ENCODE measurements around the gene DGKB.
"Not testable (repeated sequence)": the region's sequence is repeated elsewhere in the genome, so short reads cannot be mapped to it uniquely, and the experiment has no call there.

DGKB gene

GRCh38 chr7:14458846-14459245, 443.7 kb downstream of the DGKB start:
- DNase-seq; in situ Hi-C loops (cut with HindIII; ENCODE audit: low pct_ligation_motif_present, low pct_unique_long_range_greater_than_20kb, low sequenced_read_pairs): not testable (repeated sequence)

GRCh38 chr7:14457568-14458453, 444.7 kb downstream of the DGKB start:
- in situ Hi-C loops (cut with HindIII; ENCODE audit: low pct_ligation_motif_present, low pct_unique_long_range_greater_than_20kb, low sequenced_read_pairs), result no loop called here
- DNase-seq, result peak; percentile 88

GRCh38 chr7:14449291-14449690, 453.3 kb downstream of the DGKB start:
- no peak for DNase-seq
- in situ Hi-C loops (cut with HindIII; ENCODE audit: low pct_ligation_motif_present, low pct_unique_long_range_greater_than_20kb, low sequenced_read_pairs), result no loop called here

- DNase-seq, result no peak
- in situ Hi-C loops (cut with HindIII; ENCODE audit: low pct_ligation_motif_present, low pct_unique_long_range_greater_than_20kb, low sequenced_read_pairs), result no loop called here
These were observed 455.7 kb downstream of the DGKB start for GRCh38 chr7:14446829-14447228.

GRCh38 chr7:14446219-14446618, 456.3 kb downstream of the DGKB start:
- in situ Hi-C loops (cut with HindIII; ENCODE audit: low pct_ligation_motif_present, low pct_unique_long_range_greater_than_20kb, low sequenced_read_pairs), result no loop called here
- no peak for DNase-seq

GRCh38 chr7:14438366-14438765, 464.2 kb downstream of the DGKB start:
- in situ Hi-C loops (cut with HindIII; ENCODE audit: low pct_ligation_motif_present, low pct_unique_long_range_greater_than_20kb, low sequenced_read_pairs), result no loop called here

GRCh38 chr7:14436878-14437277, 465.7 kb downstream of the DGKB start:
- no peak for DNase-seq
- in situ Hi-C loops (cut with HindIII; ENCODE audit: low pct_ligation_motif_present, low pct_unique_long_range_greater_than_20kb, low sequenced_read_pairs), result no loop called here

More at GRCh38 chr7:14438366-14438765, 464.2 kb downstream of the DGKB start:
- DNase-seq, result no peak

- no peak for DNase-seq
- in situ Hi-C loops (cut with HindIII; ENCODE audit: low pct_ligation_motif_present, low pct_unique_long_range_greater_than_20kb, low sequenced_read_pairs), result no loop called here
These were observed 469.6 kb downstream of the DGKB start for GRCh38 chr7:14432924-14433323.

- in situ Hi-C loops (cut with HindIII; ENCODE audit: low pct_ligation_motif_present, low pct_unique_long_range_greater_than_20kb, low sequenced_read_pairs), result no loop called here
- DNase-seq, result no peak
These were observed 471.6 kb downstream of the DGKB start for GRCh38 chr7:14430926-14431325.

- in situ Hi-C loops (cut with HindIII; ENCODE audit: low pct_ligation_motif_present, low pct_unique_long_range_greater_than_20kb, low sequenced_read_pairs), result no loop called here
- no peak for DNase-seq
These were observed 477.0 kb downstream of the DGKB start for GRCh38 chr7:14425559-14425958.

- in situ Hi-C loops (cut with HindIII; ENCODE audit: low pct_ligation_motif_present, low pct_unique_long_range_greater_than_20kb, low sequenced_read_pairs), result no loop called here
- no peak for DNase-seq
These were observed 477.9 kb downstream of the DGKB start for GRCh38 chr7:14424675-14425074.

- DNase-seq, result no peak
- in situ Hi-C loops (cut with HindIII; ENCODE audit: low pct_ligation_motif_present, low pct_unique_long_range_greater_than_20kb, low sequenced_read_pairs), result no loop called here
These were observed 481.8 kb downstream of the DGKB start for GRCh38 chr7:14420768-14421167.

GRCh38 chr7:14419531-14419930, 483.0 kb downstream of the DGKB start:
- in situ Hi-C loops (cut with HindIII; ENCODE audit: low pct_ligation_motif_present, low pct_unique_long_range_greater_than_20kb, low sequenced_read_pairs), result no loop called here
- no peak for DNase-seq

GRCh38 chr7:14418633-14419032, 483.9 kb downstream of the DGKB start:
- in situ Hi-C loops (cut with HindIII; ENCODE audit: low pct_ligation_motif_present, low pct_unique_long_range_greater_than_20kb, low sequenced_read_pairs), result no loop called here
- DNase-seq, result no peak

- in situ Hi-C loops (cut with HindIII; ENCODE audit: low pct_ligation_motif_present, low pct_unique_long_range_greater_than_20kb, low sequenced_read_pairs), result no loop called here
- peak; percentile 39 for DNase-seq
These were observed 488.1 kb downstream of the DGKB start for GRCh38 chr7:14414274-14414986.

- no peak for DNase-seq
- in situ Hi-C loops (cut with HindIII; ENCODE audit: low pct_ligation_motif_present, low pct_unique_long_range_greater_than_20kb, low sequenced_read_pairs), result no loop called here
These were observed 495.1 kb downstream of the DGKB start for GRCh38 chr7:14407246-14408015.

GRCh38 chr7:14403587-14403986, 499.0 kb downstream of the DGKB start:
- in situ Hi-C loops (cut with HindIII; ENCODE audit: low pct_ligation_motif_present, low pct_unique_long_range_greater_than_20kb, low sequenced_read_pairs), result no loop called here
- DNase-seq, result no peak

- DNase-seq, result no peak
These were observed 502.3 kb downstream of the DGKB start for GRCh38 chr7:14400271-14400670.

GRCh38 chr7:14398526-14398925, 504.0 kb downstream of the DGKB start:
- in situ Hi-C loops (cut with HindIII; ENCODE audit: low pct_ligation_motif_present, low pct_unique_long_range_greater_than_20kb, low sequenced_read_pairs), result no loop called here
- DNase-seq, result no peak

More at GRCh38 chr7:14400271-14400670, 502.3 kb downstream of the DGKB start:
- in situ Hi-C loops (cut with HindIII; ENCODE audit: low pct_ligation_motif_present, low pct_unique_long_range_greater_than_20kb, low sequenced_read_pairs), result no loop called here

All from ACHN (cell line).